IgD-negative memory B cell (primary cell): Measurements from ENCODE around the gene SND1. TPM values are rescaled to one million over a fixed set of nuclear protein-coding genes. Genes with fewer than 3 reads are reported as not detected.
"Not testable (repeated sequence)": the region's sequence is repeated elsewhere in the genome, so short reads cannot be mapped to it uniquely, and the experiment has no call there.

Experiments used
- H3K27ac Mint-ChIP-seq, 3 donors: one replicate each; pipeline ENCODE4 v1.8.0; 2020 to 2022; ENCODE audit warnings: mild to moderate bottlenecking in 3 of 3, mixed read lengths in 3 of 3, moderate library complexity in 1 of 3
- H3K27me3 Mint-ChIP-seq: one replicate; pipeline ENCODE4 v1.8.0; 2021; ENCODE audit warnings: mixed read lengths
- H3K36me3 Mint-ChIP-seq: one replicate; pipeline ENCODE4 v1.8.0; 2020; ENCODE audit warnings: mild to moderate bottlenecking, mixed read lengths
- H3K4me1 Mint-ChIP-seq, 3 donors: one replicate each; pipeline ENCODE4 v1.8.0; 2020 to 2022; ENCODE audit warnings: mixed read lengths in 3 of 3, mild to moderate bottlenecking in 1 of 3
- H3K4me3 Mint-ChIP-seq, 4 donors: one replicate each; pipeline ENCODE4 v1.8.0; 2020 to 2022; ENCODE audit warnings: mild to moderate bottlenecking in 4 of 4, mixed read lengths in 4 of 4, moderate library complexity in 3 of 4
- H3K9me3 Mint-ChIP-seq, 3 donors: one replicate each; pipeline ENCODE4 v1.8.0; 2020 to 2021; ENCODE audit warnings: mixed read lengths in 3 of 3, mild to moderate bottlenecking in 1 of 3
- polyA plus RNA-seq: library from polyadenylated mRNA; unstranded; fragments of 300-500 nt; fragmentation: Illumina TruSeq; gene quantifications from one replicate; pipeline ENCODE4 v1.2.3, GENCODE V29; 2021

Gene SND1
- polyA plus RNA-seq, 1 donor from 2014 or later, result 138 TPM

DNA sequence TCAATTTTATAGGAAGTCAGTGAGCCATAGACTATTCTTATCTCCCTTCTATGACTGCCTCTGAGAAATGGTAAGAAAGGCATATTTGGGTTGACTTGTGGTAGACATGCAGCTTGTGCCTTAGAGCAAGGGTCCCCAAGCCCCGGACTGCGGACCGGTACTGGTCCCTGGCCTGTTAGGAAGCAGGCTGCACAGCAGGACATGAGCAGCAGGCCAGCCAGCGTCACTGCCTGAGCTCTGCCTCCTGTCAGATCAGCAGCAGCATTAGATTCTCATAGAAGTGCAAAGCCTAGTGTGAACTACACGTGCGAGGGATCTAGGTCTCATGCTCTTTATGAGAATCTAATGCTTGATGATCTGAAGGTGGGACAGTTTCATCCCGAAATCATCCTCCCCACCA, 180.6 kb downstream of the SND1 start:
- H3K9me3 Mint-ChIP-seq, result peaks cover 0 to 13% (median 5%) of the 10 kb centered on the region in 3 donors
- H3K4me3 Mint-ChIP-seq, result no peak overlapping the region
- no peaks in the 10 kb centered on the region for H3K27me3 Mint-ChIP-seq
- H3K36me3 Mint-ChIP-seq, result peaks cover 16% of the 10 kb centered on the region
- H3K4me1 Mint-ChIP-seq, result peaks cover 15 to 36% (median 17%) of the 10 kb centered on the region in 3 donors
- H3K27ac Mint-ChIP-seq, result no peak overlapping the region

- Mint-ChIP-seq H3K27me3 (no peaks in the 10 kb centered on the region), H3K36me3 (peaks cover 20% of the 10 kb centered on the region), H3K9me3 (peaks cover 0 to 19% (median 11%) of the 10 kb centered on the region in 3 donors), H3K4me1 (peaks cover 19 to 35% (median 20%) of the 10 kb centered on the region in 3 donors), H3K4me3 (no peak overlapping the region), H3K27ac (no peak overlapping the region)
Measured at GRCh38 chr7:127833641-127834040, 181.6 kb downstream of the SND1 start.

DNA sequence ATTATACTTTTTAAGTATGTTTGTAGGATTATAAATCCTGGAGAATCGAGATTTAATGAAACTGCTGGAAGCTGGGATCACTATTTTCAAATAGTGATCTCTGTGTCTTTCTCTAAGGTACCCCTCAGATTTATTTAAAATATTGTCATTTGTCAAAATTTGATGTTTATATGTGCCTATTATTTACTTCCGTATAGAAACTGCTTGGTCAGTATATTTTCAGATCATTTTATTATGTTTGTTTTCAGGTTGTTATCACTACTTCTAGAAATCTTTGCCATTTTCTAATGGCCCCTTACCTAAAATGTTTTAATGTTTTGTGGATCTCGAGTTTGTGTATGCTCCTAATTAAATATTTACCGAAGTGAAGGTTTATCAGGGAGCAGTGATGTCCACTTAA, 183.7 kb downstream of the SND1 start:
- H3K4me1 Mint-ChIP-seq, result peaks cover 7 to 28% (median 9%) of the 10 kb centered on the region in 3 donors
- no peak overlapping the region for H3K4me3 Mint-ChIP-seq
- H3K9me3 Mint-ChIP-seq, result peaks cover 0 to 19% (median 11%) of the 10 kb centered on the region in 3 donors
- H3K27me3 Mint-ChIP-seq, result no peaks in the 10 kb centered on the region
- H3K36me3 Mint-ChIP-seq, result peaks cover 23% of the 10 kb centered on the region
- no peak overlapping the region for H3K27ac Mint-ChIP-seq

DNA sequence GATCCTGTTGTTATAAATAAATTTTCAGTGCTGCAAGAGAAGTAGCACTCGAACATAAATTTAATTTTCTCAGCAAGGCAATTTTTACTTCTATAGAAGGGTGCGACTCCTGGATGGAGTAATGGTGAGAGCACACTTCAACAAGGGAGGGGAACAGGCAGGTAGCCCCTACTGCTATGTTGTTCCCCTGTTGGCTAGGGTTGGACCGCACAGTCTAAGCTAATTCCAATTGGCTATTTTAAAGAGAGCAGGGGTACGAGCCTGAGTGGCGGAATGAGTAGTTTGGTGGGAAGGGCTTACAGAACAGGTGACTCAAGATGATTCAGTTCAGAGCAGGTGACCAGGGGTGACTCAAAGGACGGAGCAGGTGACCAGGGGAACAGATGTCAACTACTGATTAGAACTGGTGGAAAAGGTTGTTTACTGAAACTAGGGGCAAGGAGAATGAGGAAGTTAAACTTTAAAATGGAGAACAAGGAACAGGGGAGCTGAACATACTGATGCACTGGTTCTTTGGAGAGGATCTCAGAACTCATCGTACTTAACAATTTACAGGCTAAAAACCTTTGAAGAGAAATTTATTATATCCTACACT, 185.9 kb downstream of the SND1 start:
- peaks cover 20% of the 10 kb centered on the region for H3K36me3 Mint-ChIP-seq
- H3K27me3 Mint-ChIP-seq, H3K4me3 Mint-ChIP-seq: not testable (repeated sequence)
- peak overlapping the region in 1 of 3 donors; percentile 49 for H3K27ac Mint-ChIP-seq
- H3K9me3 Mint-ChIP-seq, result peaks cover 0 to 19% (median 11%) of the 10 kb centered on the region in 3 donors
- peaks cover 7 to 22% (median 9%) of the 10 kb centered on the region in 3 donors for H3K4me1 Mint-ChIP-seq

- no peak overlapping the region for H3K27ac Mint-ChIP-seq
- H3K4me1 Mint-ChIP-seq, result peaks cover 7 to 22% (median 7%) of the 10 kb centered on the region in 3 donors
- H3K27me3 Mint-ChIP-seq, result no peaks in the 10 kb centered on the region
- H3K36me3 Mint-ChIP-seq, result peaks cover 20% of the 10 kb centered on the region
- H3K9me3 Mint-ChIP-seq, result peaks cover 0 to 19% (median 11%) of the 10 kb centered on the region in 3 donors
- no peak overlapping the region for H3K4me3 Mint-ChIP-seq
Measured at GRCh38 chr7:127838816-127839415, 186.9 kb downstream of the SND1 start.

DNA sequence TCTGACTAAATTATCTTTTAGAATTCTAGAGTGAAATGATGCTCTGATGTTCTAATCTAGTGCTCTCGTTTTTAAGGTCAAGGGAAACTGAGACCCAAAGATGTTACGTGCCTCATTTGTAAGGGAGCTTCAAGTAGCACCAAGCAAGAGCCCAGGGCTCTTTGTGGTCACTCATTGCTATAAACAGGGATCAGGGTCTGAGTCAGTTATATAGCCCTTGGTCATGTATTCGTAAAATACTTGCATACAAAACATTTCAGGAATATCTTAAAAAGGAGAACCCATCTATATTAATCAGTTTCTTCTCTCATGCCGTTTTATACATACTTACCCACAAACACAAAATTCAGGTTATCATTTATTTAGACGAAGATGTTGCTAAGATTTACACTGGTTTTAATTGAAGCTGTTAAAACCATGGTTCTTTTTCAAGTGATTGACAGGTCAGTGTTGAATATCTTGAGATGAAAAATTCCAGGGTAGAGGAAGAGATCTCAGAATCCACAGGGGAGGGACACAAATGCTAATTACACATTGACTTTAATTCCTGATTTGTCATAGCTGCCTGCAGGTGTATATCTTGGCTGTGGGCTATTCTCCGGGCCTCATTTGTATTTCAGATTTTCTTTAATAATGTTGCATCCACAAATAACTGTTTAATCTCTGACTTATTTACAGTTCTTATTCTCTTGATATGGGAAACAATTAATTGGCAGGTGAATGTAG, 188.4 kb downstream of the SND1 start:
- peaks cover 10 to 17% (median 10%) of the 10 kb centered on the region in 3 donors for H3K4me1 Mint-ChIP-seq

GRCh38 chr7:127844165-127844564, 192.2 kb downstream of the SND1 start:
- H3K4me1 Mint-ChIP-seq, result peaks cover 9 to 17% (median 12%) of the 10 kb centered on the region in 3 donors
- H3K4me3 Mint-ChIP-seq, result no peak overlapping the region
- no peaks in the 10 kb centered on the region for H3K9me3 Mint-ChIP-seq
- peaks cover 5% of the 10 kb centered on the region for H3K36me3 Mint-ChIP-seq
- no peak overlapping the region for H3K27ac Mint-ChIP-seq
- no peaks in the 10 kb centered on the region for H3K27me3 Mint-ChIP-seq

More for the DNA sequence above, 188.4 kb downstream of the SND1 start:
- peak overlapping the region in 1 of 3 donors; percentile 21 for H3K27ac Mint-ChIP-seq
- H3K36me3 Mint-ChIP-seq, result peaks cover 16% of the 10 kb centered on the region
- H3K4me3 Mint-ChIP-seq, result no peak overlapping the region
- H3K27me3 Mint-ChIP-seq, result no peaks in the 10 kb centered on the region
- H3K9me3 Mint-ChIP-seq, result peaks cover 0 to 13% (median 11%) of the 10 kb centered on the region in 3 donors

GRCh38 chr7:127844707-127845331, 192.8 kb downstream of the SND1 start:
- peaks cover 6% of the 10 kb centered on the region for H3K36me3 Mint-ChIP-seq
- no peak overlapping the region for H3K27ac Mint-ChIP-seq

DNA sequence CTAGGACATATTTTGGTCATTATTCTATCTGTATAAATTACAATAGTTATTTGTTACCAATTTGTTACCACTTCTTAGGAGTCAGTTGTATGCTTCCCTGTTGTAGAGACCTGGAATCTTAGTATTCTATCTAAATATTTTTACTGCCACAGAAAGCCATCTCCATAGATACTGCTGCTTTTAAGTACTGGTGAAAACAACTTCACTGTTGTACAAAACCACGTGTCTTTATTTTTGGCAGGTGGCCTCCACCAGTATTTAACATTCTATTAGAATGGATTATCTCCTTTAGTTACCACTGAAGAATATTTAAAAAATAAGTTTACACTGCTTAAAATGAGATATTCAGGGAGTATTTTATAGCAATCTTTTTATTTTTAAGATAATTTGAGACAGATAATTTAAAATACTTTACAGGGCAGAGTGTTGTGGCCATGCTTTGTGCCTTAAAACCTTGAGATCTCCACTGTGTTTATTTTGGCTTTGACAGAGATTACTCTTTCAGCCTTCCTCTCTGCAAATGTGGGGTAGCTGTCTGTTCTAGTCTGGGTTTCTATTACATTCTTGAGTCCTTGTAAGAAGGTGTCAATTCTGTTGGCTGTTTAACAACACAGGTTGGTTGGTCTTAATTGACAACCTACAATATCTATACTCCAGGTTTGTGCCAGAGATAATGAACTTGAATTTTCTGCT, 193.7 kb downstream of the SND1 start:
- Mint-ChIP-seq H3K27ac (no peak overlapping the region), H3K4me3 (no peak overlapping the region), H3K27me3 (no peaks in the 10 kb centered on the region), H3K9me3 (no peaks in the 10 kb centered on the region), H3K36me3 (peaks cover 6% of the 10 kb centered on the region), H3K4me1 (peaks cover 12% of the 10 kb centered on the region in 3 donors)

More at GRCh38 chr7:127844707-127845331, 192.8 kb downstream of the SND1 start:
- Mint-ChIP-seq H3K4me1 (peaks cover 12 to 17% (median 12%) of the 10 kb centered on the region in 3 donors), H3K4me3 (no peak overlapping the region), H3K27me3 (no peaks in the 10 kb centered on the region), H3K9me3 (no peaks in the 10 kb centered on the region)

DNA sequence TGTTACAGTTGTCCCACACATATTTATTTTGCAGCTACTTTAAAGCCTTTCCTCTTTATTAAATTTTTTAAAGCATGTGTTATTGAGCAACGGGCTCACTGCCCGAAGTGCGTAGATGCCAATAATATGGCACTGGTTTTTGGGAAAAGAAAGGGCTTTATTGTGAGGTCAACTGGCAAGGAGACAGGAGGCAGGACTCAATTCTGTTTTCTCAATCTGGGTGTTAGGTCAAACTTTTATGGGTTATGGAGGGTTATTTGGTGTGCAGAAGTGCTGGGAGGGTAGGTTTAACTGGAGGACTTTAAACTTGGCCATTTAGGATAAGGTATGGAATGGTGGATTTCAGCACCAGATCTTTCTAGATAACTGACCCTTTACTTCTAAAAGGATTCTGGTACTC, 195.6 kb downstream of the SND1 start:
- Mint-ChIP-seq H3K9me3 (no peaks in the 10 kb centered on the region), H3K27me3 (no peaks in the 10 kb centered on the region), H3K36me3 (peaks cover 6% of the 10 kb centered on the region), H3K4me3 (no peak overlapping the region), H3K4me1 (peaks cover 12 to 16% (median 12%) of the 10 kb centered on the region in 3 donors), H3K27ac (no peak overlapping the region)

DNA sequence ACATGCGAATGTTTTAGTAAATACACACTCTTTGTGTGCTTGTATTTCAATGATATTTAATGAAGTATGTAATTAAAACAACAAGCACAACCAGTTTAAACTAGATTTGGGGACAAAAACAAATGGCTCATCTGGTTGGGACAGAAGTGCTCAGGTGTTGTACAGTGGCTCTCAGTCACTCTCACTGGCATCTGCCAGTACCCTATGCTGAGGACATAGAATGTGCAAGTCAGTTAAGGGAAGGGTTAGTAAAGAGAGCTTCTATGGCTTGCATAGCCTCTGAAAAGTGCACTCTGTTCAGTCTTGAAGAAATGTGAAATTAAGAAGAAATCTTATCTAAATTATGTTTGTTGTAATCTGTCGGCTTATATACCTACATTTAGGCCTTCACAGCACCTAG, 196.2 kb downstream of the SND1 start:
- no peaks in the 10 kb centered on the region for H3K9me3 Mint-ChIP-seq
- no peak overlapping the region for H3K4me3 Mint-ChIP-seq
- peaks cover 11 to 12% (median 12%) of the 10 kb centered on the region in 3 donors for H3K4me1 Mint-ChIP-seq
- H3K27me3 Mint-ChIP-seq, result no peaks in the 10 kb centered on the region
- H3K36me3 Mint-ChIP-seq, result peaks cover 8% of the 10 kb centered on the region
- H3K27ac Mint-ChIP-seq, result no peak overlapping the region

DNA sequence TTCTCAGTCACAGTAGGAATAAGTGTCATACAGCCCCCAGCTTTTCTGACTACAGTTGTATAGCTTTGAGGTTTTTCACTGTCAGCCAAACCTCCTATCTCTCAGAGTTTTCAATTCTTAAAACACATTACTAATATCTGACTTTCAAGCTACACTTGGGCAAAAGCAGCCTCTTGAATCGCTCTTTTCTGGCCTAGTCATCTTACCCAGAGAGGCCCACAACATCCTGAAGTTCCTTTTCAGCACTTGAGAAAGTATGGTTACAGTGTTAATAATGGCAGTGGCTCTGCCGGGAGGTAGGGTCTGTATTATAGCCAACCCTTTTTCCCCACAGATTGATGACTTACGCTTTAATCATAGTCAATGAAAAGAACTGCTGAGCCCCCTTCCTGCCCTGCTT, 198.2 kb downstream of the SND1 start:
- no peak overlapping the region for H3K4me3 Mint-ChIP-seq
- no peaks in the 10 kb centered on the region for H3K9me3 Mint-ChIP-seq
- peaks cover 8% of the 10 kb centered on the region for H3K36me3 Mint-ChIP-seq
- no peaks in the 10 kb centered on the region for H3K27me3 Mint-ChIP-seq
- peaks cover 6 to 14% (median 7%) of the 10 kb centered on the region in 3 donors for H3K4me1 Mint-ChIP-seq
- H3K27ac Mint-ChIP-seq, result no peak overlapping the region

GRCh38 chr7:127854383-127854782, 202.4 kb downstream of the SND1 start:
- H3K27ac Mint-ChIP-seq, result no peak overlapping the region
- no peaks in the 10 kb centered on the region for H3K9me3 Mint-ChIP-seq
- no peak overlapping the region for H3K4me3 Mint-ChIP-seq
- peaks cover 3% of the 10 kb centered on the region for H3K36me3 Mint-ChIP-seq
- no peaks in the 10 kb centered on the region for H3K27me3 Mint-ChIP-seq
- H3K4me1 Mint-ChIP-seq, result peaks cover 9 to 29% (median 17%) of the 10 kb centered on the region in 3 donors

DNA sequence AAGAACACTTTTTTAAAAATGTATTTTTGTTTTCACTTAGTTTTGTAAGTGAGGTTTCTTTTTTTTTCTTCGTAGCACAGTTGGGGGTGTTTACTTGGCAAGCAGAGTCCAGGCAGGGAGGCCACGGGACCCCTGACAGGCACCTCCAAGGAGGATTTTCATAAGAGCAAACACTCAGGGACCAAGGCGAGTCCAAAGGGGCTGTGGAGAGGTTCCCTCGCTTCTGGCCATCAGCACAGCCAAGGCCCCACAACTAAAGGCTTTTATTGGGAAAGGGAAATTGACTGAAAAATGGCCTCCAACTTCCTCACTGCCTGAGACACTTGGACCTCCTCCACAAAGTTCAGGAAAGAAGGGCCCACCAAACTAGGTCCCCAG, 205.5 kb downstream of the SND1 start:
- H3K27ac Mint-ChIP-seq, result no peak overlapping the region
- peaks cover 14 to 34% (median 21%) of the 10 kb centered on the region in 3 donors for H3K4me1 Mint-ChIP-seq
- no peaks in the 10 kb centered on the region for H3K9me3 Mint-ChIP-seq
- peaks cover 3% of the 10 kb centered on the region for H3K36me3 Mint-ChIP-seq
- no peaks in the 10 kb centered on the region for H3K27me3 Mint-ChIP-seq
- peak overlapping the region in 1 of 4 donors; percentile 18 for H3K4me3 Mint-ChIP-seq
